Measurements from ENCODE around the gene MICAL3. TPM values are rescaled to one million over a fixed set of nuclear protein-coding genes. Genes with fewer than 3 reads are reported as not detected.
"Not testable (repeated sequence)": the region's sequence is repeated elsewhere in the genome, so short reads cannot be mapped to it uniquely, and the experiment has no call there.

The MICAL3 gene
- polyA plus RNA-seq, 1 of the 3 experiments (the other 2 are of a cell fraction) = 83.1 TPM

- CTCF ChIA-PET = interaction anchor here (1.5 to 2.4 kb wide), 2 partner anchors 9 to 21 kb away, joined by 5 to 9 read pairs; no protein-coding TSS in a partner anchor
- peak; percentile 74; the same call in 1 of the 2 replicates for TF ChIP-seq MXI1 (IDR thresholded peaks at IDR 0.05; ENCODE audit: low read depth, low read length)
- Histone ChIP-seq H4K20me1 (ENCODE audit: insufficient read depth) (peaks cover 15% of the 10 kb centered on the region; the same call in 1 of the 2 replicates), H3K4me1 (ENCODE audit: control insufficient read depth in 1 of 2, insufficient read depth in 2 of 2, low read depth in 1 of 2, low read length in 1 of 2) (peaks cover 0 to 11% of the 10 kb centered on the region in 2 experiments; a peak in 1 of 4 replicates), H3K79me2 (ENCODE audit: insufficient read depth) (peaks cover 65% of the 10 kb centered on the region)
- H3K4me3 ChIP-seq (ENCODE audit: low read depth in 2 of 2, low read length in 1 of 2); H3K9me2 ChIP-seq; H2AFZ ChIP-seq (ENCODE audit: low read depth); DNase-seq; H3K9me3 ChIP-seq; H3K9ac ChIP-seq; H3K36me3 ChIP-seq (replicated peaks in 1 of 2; ENCODE audit: control insufficient read depth in 1 of 2, insufficient read depth in 2 of 2, low read length in 1 of 2); H3K4me2 ChIP-seq; H3K27ac ChIP-seq (ENCODE audit: low read depth in 2 of 2, low read length in 1 of 2); H3F3A ChIP-seq (replicated peaks; ENCODE audit: insufficient read depth); H3K27me3 ChIP-seq (ENCODE audit: insufficient read depth): not testable (repeated sequence)
- POLR2A ChIA-PET = interaction anchor here (0.6 kb wide), 1 partner anchor 144 kb away, joined by 3 read pairs; no protein-coding TSS in a partner anchor
- 89% methylated on average over 10 of the region's 10 CpGs for WGBS (ENCODE audit: low lambda C conversion rate)
Observed at GRCh38 chr22:17763442-17763841, 260.9 kb downstream of the MICAL3 start.

DNA sequence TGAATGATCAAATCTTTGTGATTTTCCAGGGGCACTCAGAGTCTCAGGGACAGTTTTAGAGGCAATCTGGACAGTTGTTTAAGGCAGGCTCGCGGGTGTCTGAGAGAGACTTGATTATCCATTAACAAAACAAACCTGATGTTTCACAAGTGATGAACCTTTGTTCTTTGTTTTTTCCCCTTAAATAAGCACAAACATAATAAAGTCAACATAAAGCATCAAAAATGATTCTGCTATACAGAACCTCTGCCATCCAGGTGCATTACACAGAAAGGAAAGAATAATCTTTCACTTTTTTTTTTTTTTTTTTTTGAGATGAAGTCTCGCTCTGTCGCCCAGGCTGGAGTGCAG, 263.2 kb downstream of the MICAL3 start:
- no peak overlapping the region for H2AFZ ChIP-seq (ENCODE audit: low read depth)
- peaks cover 0 to 11% of the 10 kb centered on the region in 2 experiments; a peak in 1 of 4 replicates for H3K4me1 ChIP-seq (ENCODE audit: control insufficient read depth in 1 of 2, insufficient read depth in 2 of 2, low read depth in 1 of 2, low read length in 1 of 2)
- H4K20me1 ChIP-seq (ENCODE audit: insufficient read depth) = peaks cover 9% of the 10 kb centered on the region; the same call in 1 of the 2 replicates
- H3K79me2 ChIP-seq (ENCODE audit: insufficient read depth) = peaks cover 68% of the 10 kb centered on the region
- no peaks in the 10 kb centered on the region for H3K9me3 ChIP-seq
- no peaks in the 10 kb centered on the region for H3K9me2 ChIP-seq
- no peak overlapping the region for H3K4me2 ChIP-seq
- ChIA-PET CTCF (interaction anchor here (0.8 kb wide), 1 partner anchor 11 kb away, joined by 3 read pairs; no protein-coding TSS in a partner anchor), POLR2A (interaction anchor here (0.5 kb wide), 1 partner anchor 164 kb away, joined by 3 read pairs; no protein-coding TSS in a partner anchor)
- no peak overlapping the region for H3K27ac ChIP-seq (ENCODE audit: low read depth in 2 of 2, low read length in 1 of 2)
- TF ChIP-seq TAF1 (IDR thresholded peaks at IDR 0.05; ENCODE audit: borderline replicate concordance, low read depth, low read length) (no peak), NFIC (IDR thresholded peaks at IDR 0.05; ENCODE audit: borderline replicate concordance) (no peak), SIN3A (IDR thresholded peaks at IDR 0.05; ENCODE audit: borderline replicate concordance, low read depth, low read length) (no peak), RXRA (IDR thresholded peaks at IDR 0.05; ENCODE audit: borderline replicate concordance, low read depth) (no peak)
- no peak for DNase-seq
- H3K9ac ChIP-seq = no peak overlapping the region
- WGBS (ENCODE audit: low lambda C conversion rate) = 84% methylated on average over 4 of the region's 4 CpGs
- H3K27me3 ChIP-seq (ENCODE audit: insufficient read depth) = no peaks in the 10 kb centered on the region
- H3K36me3 ChIP-seq (replicated peaks in 1 of 2; ENCODE audit: control insufficient read depth in 1 of 2, insufficient read depth in 2 of 2, low read length in 1 of 2) = no peaks in the 10 kb centered on the region
- no peaks in the 10 kb centered on the region for H3F3A ChIP-seq (replicated peaks; ENCODE audit: insufficient read depth)
- no peak overlapping the region for H3K4me3 ChIP-seq (ENCODE audit: low read depth in 2 of 2, low read length in 1 of 2)

DNA sequence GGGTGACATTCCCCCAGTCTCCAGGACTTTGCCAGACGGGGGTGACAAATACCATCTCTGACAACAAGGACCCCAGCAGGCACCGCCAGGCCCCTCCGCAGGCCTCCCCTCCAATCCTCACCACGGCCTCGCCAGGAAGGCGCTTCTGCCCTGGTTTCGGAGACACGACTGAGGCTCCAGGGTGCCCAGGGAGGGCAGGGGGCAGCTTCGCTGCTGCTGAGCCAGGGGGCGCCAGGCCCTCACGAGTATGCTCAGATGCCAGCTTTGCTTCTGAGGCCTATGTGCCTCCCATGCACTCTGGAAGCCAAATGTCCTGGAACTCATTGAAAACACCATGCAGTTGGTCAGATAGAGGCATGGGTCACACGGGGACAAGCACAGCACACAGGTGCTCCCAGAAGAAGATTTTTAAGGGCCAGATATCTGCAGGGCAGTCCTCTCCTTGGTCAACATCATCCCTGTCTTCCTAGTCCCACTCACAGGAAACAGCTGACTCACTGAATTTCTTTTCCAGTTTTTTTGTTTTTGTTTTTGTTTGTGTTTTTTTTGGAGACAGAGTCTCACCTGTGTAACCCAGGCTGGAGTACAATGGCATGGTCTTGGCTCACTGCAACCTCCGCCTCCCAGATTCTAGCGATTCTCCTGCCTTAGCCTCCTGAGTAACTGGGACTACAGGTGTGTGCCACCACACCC, 270.0 kb downstream of the MICAL3 start:
- TF ChIP-seq, protein P1, sequence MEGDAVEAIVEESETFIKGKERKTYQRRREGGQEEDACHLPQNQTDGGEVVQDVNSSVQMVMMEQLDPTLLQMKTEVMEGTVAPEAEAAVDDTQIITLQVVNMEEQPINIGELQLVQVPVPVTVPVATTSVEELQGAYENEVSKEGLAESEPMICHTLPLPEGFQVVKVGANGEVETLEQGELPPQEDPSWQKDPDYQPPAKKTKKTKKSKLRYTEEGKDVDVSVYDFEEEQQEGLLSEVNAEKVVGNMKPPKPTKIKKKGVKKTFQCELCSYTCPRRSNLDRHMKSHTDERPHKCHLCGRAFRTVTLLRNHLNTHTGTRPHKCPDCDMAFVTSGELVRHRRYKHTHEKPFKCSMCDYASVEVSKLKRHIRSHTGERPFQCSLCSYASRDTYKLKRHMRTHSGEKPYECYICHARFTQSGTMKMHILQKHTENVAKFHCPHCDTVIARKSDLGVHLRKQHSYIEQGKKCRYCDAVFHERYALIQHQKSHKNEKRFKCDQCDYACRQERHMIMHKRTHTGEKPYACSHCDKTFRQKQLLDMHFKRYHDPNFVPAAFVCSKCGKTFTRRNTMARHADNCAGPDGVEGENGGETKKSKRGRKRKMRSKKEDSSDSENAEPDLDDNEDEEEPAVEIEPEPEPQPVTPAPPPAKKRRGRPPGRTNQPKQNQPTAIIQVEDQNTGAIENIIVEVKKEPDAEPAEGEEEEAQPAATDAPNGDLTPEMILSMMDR (IDR thresholded peaks at IDR 0.05) = peak; percentile 27; the same call in 1 of the 2 replicates
- TF ChIP-seq SIN3A (IDR thresholded peaks at IDR 0.05; ENCODE audit: borderline replicate concordance, low read depth, low read length) (no peak), RAD21 (IDR thresholded peaks at IDR 0.05; ENCODE audit: low read length) (peak; percentile 43)
- ChIA-PET POLR2A (no interaction called here), CTCF (interaction anchor here (0.9 to 1.3 kb wide), 3 partner anchors 12 to 130 kb away, joined by 3 to 4 read pairs (median 3); no protein-coding TSS in a partner anchor)
- WGBS (ENCODE audit: low lambda C conversion rate) = 94% methylated on average over 4 of the region's 14 CpGs
- no peaks in the 10 kb centered on the region for H3K9me2 ChIP-seq
- H3K9ac ChIP-seq = no peak overlapping the region
- no peaks in the 10 kb centered on the region for H3K9me3 ChIP-seq
- no peak overlapping the region for H3K27ac ChIP-seq (ENCODE audit: low read depth in 2 of 2, low read length in 1 of 2)
- no peaks in the 10 kb centered on the region for H3K27me3 ChIP-seq (ENCODE audit: insufficient read depth)
- H3K4me3 ChIP-seq (ENCODE audit: low read depth in 2 of 2, low read length in 1 of 2) = no peak overlapping the region
- no peaks in the 10 kb centered on the region for H3F3A ChIP-seq (replicated peaks; ENCODE audit: insufficient read depth)
- H2AFZ ChIP-seq (ENCODE audit: low read depth) = no peak overlapping the region
- H4K20me1 ChIP-seq (ENCODE audit: insufficient read depth) = no peaks in the 10 kb centered on the region
- H3K79me2 ChIP-seq (ENCODE audit: insufficient read depth) = peaks cover 31% of the 10 kb centered on the region
- H3K36me3 ChIP-seq (replicated peaks in 1 of 2; ENCODE audit: control insufficient read depth in 1 of 2, insufficient read depth in 2 of 2, low read length in 1 of 2) = no peaks in the 10 kb centered on the region
- no peaks in the 10 kb centered on the region for H3K4me1 ChIP-seq (ENCODE audit: control insufficient read depth in 1 of 2, insufficient read depth in 2 of 2, low read depth in 1 of 2, low read length in 1 of 2)
- H3K4me2 ChIP-seq = no peak overlapping the region
- DNase-seq = no peak
